ENCODE data around the gene FLNA.
A peak's percentile ranks its signal among the peaks of the same experiment; 100 is the strongest.

GRCh38 chrX:154411981-154412340 lies 37.5 kb upstream of the FLNA start:
- no peak for TF ChIP-seq CTCF (IDR thresholded peaks at IDR 0.05)
- peak; percentile 43; the same call in 1 of the 2 replicates for TF ChIP-seq POLR2AphosphoS5 (IDR thresholded peaks at IDR 0.05; ENCODE audit: low read depth, low read length)
- TF ChIP-seq SIN3A (IDR thresholded peaks at IDR 0.05; ENCODE audit: borderline replicate concordance, insufficient read depth, low read depth, low read length) = no peak
